Muscle of back (tissue), 13 donors: Measurements from ENCODE around the gene ACMSD. TPM values are rescaled to one million over a fixed set of nuclear protein-coding genes. Genes with fewer than 3 reads are reported as not detected.
"Not testable (repeated sequence)": the region's sequence is repeated elsewhere in the genome, so short reads cannot be mapped to it uniquely, and the experiment has no call there.

ENCODE experiments used
- DNase-seq, 3 donors: peaks; one replicate each; pipeline versions ENCODE4 v3.0.0 to v3.0.0-alpha.2; 2013
- long read RNA-seq, 9 donors: transcript quantifications; one replicate each; lab custom pipeline, GENCODE V29; 2026
- polyA plus RNA-seq, 10 donors: library from polyadenylated mRNA; unstranded; fragments of 120-200 nt; gene quantifications; one replicate each; pipeline ENCODE4 v1.2.1, GENCODE V29; 2013; ENCODE audit not compliant: insufficient read length in 10 of 10

ACMSD gene
- 1 to 10 TPM in 1 of 10 donors, under 1 TPM in 9; 0.09 to 1.4 (median 0.49) TPM for polyA plus RNA-seq
- long read RNA-seq, donor 1: 0 reads
- long read RNA-seq, donor 2: 0 reads
- long read RNA-seq, donor 3: 0 reads
- long read RNA-seq, donor 4: 0 reads
- long read RNA-seq, donor 5: 0 reads
- long read RNA-seq, donor 6: 0 reads
- long read RNA-seq, donor 7: 0 reads
- long read RNA-seq, donor 8: 0 reads
- long read RNA-seq, donor 9: 0 reads

DNA sequence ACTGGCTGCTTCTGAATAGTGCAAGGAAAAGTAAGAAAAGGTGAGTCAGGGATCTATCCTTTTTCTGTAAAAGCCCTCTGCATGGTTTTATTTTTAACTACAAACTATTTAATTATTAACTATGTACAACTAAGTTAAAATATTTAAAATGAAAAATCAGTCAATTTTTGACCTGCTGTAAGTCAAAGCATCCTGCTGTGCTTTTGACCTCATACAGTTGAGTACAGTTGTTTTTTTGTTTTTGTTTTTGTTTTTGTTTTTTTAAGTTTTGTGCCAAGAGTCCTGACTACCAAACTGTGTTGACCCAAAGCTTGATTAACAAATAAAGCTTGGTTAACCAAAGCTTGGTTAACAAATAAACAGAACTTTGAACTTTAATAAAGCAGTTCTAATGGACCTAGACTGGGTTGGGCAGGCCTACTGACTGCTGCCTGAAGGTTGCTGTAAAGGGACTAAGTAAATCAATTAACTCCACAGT lies at the start of gene ACMSD:
Gene ACMSD (plus strand): TSS at position 474 of the 478 bp plus-strand sequence. CDS start 67 bp downstream, outside the sequence.
- DNase-seq: no peak

- no peak for DNase-seq
Measured at GRCh38 chr2:134790487-134790886, 47.9 kb upstream of the ACMSD start.

GRCh38 chr2:134791616-134792015 lies 46.8 kb upstream of the ACMSD start:
- DNase-seq: no peak

DNA sequence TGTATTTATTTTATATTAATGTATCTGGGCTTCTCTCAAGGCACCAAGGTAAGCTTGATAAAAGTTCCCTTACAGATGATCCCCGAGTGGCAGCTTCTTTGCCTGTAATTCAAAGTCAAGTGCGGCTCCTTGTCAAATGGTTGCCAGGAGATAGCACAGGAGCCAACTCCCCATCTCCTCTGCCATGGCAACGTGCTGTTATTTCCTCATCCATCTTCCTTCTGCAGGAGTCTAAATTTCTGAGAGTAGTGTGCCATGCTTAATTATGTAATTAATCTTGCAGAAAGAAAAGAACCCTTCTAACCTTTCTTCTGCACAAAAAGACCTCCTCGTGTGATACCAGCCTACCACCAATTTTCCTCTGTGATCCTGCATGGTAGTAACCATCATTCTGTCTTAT lies 46.2 kb upstream of the ACMSD start:
- DNase-seq: no peak

- DNase-seq: no peak
Measured at GRCh38 chr2:134795765-134796164, 42.7 kb upstream of the ACMSD start.

DNA sequence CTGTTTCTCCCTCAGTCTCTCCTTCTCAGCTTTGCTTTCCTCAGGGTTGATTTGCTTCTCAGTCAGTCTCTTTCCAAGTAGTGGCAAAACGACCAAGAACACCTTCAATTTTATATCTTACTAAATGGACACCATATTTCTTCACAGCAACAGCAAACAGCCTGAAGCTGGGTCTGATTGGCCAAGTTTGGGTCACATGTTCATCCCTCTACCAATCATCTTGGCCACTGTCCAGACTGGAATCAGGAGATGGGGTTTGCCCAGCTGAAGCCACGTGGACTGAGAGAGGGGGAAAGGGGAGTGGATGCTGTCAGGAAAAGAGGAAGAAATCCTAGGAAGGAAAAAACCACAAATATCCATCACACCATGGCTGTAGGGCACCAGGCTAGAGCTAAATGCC lies 42.0 kb upstream of the ACMSD start:
- DNase-seq: no peak

GRCh38 chr2:134799936-134800335 lies 38.5 kb upstream of the ACMSD start:
- no peak for DNase-seq

GRCh38 chr2:134800341-134800740 lies 38.1 kb upstream of the ACMSD start:
- no peak for DNase-seq

DNA sequence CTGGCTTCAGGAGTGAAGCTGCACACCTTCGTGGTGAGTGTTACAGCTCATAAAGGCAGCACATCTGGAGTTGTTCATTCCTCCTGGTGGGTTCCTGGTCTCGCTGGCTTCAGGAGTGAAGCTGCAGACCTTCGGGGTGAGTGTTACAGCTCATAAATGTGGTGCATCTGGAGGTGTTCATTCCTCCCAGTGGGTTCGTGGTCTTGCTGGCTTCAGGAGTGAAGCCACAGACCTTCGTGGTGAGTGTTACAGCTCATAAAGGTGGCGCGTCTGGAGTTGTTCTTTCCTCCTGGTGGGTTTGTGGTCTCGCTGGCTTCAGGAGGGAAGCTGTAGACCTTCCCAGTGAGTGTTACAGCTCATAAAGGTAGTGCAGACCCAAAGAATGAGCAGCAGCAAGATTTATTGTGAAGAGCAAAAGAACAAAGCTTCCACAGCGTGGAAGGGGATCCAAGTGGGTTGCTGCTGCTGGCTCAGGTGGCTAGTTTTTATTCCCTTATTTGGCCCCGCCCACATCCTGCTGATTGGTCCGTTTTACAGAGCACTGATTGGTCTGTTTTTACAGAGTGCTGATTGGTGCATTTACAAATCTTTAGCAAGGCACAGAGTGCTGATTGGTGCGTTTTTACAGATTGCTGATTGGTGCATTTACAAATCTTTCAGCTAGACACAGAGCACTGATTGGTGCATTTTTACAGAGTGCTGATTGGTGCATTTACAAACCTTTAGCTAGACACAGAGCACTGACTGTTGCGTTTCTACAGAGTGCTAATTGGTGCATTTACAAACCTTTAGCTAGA lies 34.6 kb upstream of the ACMSD start:
- not testable (repeated sequence) for DNase-seq

GRCh38 chr2:134815741-134816140 lies 22.7 kb upstream of the ACMSD start:
- no peak for DNase-seq

GRCh38 chr2:134818321-134818720 lies 20.1 kb upstream of the ACMSD start:
- no peak for DNase-seq

DNA sequence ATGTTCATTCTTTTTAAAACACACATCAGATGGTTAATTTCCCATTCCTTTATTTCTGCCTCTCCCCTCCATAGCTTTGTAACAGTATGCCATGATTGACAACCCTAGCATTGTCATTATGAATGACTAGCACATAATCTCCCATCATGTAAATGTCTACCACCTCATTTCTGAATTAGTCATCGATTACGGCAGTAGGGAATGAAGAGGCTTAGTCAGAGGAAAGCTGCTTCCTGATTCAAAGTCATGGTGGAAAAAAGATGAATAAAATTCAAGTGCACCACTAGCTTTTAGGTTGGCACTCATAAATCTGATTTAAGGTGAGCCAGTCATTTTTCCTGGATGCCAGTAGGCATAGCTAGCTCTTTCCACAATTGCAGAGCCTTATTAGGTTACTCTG lies 19.1 kb upstream of the ACMSD start:
- DNase-seq: peak in 1 of 3 donors; percentile 17

GRCh38 chr2:134823431-134823830 lies 15.0 kb upstream of the ACMSD start:
- no peak for DNase-seq

DNA sequence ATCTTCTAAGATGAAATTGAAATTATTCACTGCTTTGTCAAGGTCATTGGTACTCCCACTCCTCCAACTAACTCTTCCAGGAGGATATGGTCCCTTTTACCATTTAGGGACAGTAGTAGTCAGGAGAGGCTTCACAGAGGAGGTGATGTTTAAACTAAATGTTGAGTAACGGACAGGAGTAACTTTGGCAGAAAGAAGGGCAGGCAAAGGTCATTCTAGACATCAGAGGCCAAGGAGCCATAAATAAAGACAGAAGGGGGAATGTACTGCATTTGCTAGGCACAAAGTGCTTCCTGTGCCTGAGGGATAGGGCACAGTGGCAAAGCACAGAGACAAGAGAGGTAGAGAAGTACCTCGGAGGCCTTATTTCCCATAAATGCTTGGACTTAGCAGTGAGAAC lies 14.6 kb upstream of the ACMSD start:
- DNase-seq: no peak

- not testable (repeated sequence) for DNase-seq
Measured at GRCh38 chr2:134825716-134826115, 12.7 kb upstream of the ACMSD start.

DNA sequence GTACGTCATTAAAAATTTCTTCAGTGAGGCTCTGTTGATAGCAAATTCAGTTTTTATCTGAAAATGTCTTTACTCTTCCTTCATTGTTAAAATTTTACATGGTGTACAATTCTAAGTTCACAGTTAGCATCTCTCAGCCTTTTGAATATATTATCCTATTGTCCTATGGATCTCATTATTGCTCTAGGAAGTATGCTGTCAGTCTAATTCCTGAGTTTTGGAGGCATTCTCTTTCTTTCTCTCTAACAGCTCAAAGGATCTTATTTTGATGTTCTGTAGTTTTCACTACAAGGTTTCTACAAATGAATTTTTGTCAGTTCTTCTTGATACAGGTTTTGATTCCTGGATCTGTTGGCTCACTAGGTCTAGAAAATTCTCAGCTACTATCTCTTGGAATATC lies 2.9 kb upstream of the ACMSD start:
- no peak for DNase-seq

DNA sequence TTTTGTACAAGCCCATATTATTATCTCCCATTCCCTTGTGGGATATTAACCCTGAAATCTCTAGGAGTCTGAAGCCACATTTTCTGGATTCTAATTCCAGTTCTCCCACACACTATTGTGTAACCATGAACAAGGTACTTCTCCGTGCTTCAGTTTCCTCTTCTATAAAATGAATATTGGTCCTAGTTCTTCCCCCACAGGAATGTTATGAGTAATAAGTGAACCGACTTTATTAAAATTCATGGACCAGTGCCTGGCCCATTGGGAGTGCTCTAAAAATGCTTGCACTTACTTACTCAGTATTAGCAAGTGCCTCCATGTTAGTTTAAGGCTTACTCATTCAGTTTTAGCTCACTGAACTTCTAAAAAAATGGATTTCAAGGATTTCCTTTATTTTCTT lies 1.4 kb upstream of the ACMSD start:
- peak in 2 of 3 donors; percentile 3 to 76 for DNase-seq

DNA sequence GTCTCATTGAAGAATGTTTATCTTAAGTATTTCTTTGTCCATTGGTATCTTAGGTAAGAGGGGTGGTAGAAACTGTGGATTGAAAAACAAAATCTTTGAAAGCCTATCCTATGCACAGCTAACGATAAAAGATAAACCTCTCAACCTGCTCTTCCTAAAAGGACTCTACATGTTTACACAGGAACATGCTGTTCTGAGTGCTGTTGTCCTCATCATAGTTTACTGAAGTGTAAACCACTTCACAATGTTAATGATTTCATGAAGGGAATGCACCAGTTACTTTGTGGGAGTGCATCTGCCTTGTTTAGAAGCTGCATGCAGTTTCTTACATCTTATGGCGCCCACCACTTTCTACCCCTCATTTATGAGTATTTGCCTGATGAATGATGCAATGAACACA lies 1.2 kb downstream of the ACMSD start:
- DNase-seq: no peak

GRCh38 chr2:134842930-134843490 lies 4.6 kb downstream of the ACMSD start:
- no peak for DNase-seq

DNA sequence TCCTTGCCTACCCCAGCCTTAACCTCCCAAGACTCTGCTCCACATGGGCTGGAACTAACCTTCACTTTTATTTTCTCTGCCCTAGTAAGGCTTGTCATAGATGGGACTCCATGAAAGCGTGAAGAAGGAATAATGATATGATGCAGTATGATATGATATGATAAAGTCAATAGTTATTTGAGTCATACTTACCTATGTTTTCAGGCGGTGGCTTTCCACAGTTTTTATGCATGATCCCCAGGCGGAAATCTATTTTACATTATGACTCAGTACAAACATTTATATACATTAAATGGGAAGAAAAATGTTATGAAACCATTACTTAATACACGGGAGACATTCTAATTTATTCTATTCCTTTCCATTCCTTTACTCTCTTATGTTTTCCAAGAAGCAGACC lies 5.6 kb downstream of the ACMSD start:
- DNase-seq: no peak

- DNase-seq: no peak
Measured at GRCh38 chr2:134845028-134845427, 6.6 kb downstream of the ACMSD start.

- no peak for DNase-seq
Measured at GRCh38 chr2:134845719-134846118, 7.3 kb downstream of the ACMSD start.

GRCh38 chr2:134846213-134846612 lies 7.8 kb downstream of the ACMSD start:
- DNase-seq: no peak
